Measurements from ENCODE around the gene ODAD4. TPM values are rescaled to one million over a fixed set of nuclear protein-coding genes. Genes with fewer than 3 reads are reported as not detected.

The ODAD4 gene
- total RNA-seq, 1 experiment from 2014 or later: 0.98 TPM

- Histone ChIP-seq H3K4me1 (ENCODE audit: control insufficient read depth in 1 of 2, insufficient read depth in 2 of 2, low read length in 2 of 2) (0 out of 4 replicates have a peak, but pooled peaks cover 0 to 2% of the 10 kb centered on the region in 2 experiments), H3K79me2 (ENCODE audit: insufficient read depth, low read length) (no peaks in the 10 kb centered on the region), H3K4me2 (ENCODE audit: low read length) (no peak overlapping the region), H3K27ac (ENCODE audit: low read depth, low read length) (no peak overlapping the region), H3K27me3 (ENCODE audit: insufficient read depth, low read length) (no peaks in the 10 kb centered on the region), H3K9me2 (ENCODE audit: insufficient read depth) (no peaks in the 10 kb centered on the region), H3K4me3 (replicated peaks in 1 of 2; ENCODE audit: low read depth in 1 of 2, low read length in 2 of 2) (no peak overlapping the region), H3K36me3 (ENCODE audit: control insufficient read depth in 1 of 2, insufficient read depth in 2 of 2, low read length in 2 of 2) (peaks cover 42 to 45% of the 10 kb centered on the region in 2 experiments; a peak in 3 of 4 replicates), H4K20me1 (ENCODE audit: insufficient read depth) (no peaks in the 10 kb centered on the region), H3K9ac (ENCODE audit: low read length) (no peak overlapping the region), H3K9me3 (ENCODE audit: control insufficient read depth in 1 of 2, insufficient read depth in 1 of 2, low read depth in 1 of 2, low read length in 2 of 2) (no peaks in the 10 kb centered on the region), H2AFZ (ENCODE audit: low read depth, low read length, poor library complexity, severe bottlenecking) (no peak overlapping the region)
- no TSS peak for BruUV-seq (replicated peaks)
- DNase-seq (ENCODE audit: low read depth, low spot score): no peak
- intact Hi-C loops (cut with micrococcal nuclease): no loop called here
- CTCF ChIA-PET: no interaction called here
- TF ChIP-seq FOSL1 (IDR thresholded peaks at IDR 0.05; ENCODE audit: low read depth): no peak
- TF ChIP-seq JUND (IDR thresholded peaks at IDR 0.05): no peak
- no peak for TF ChIP-seq SP1 (IDR thresholded peaks at IDR 0.05; ENCODE audit: low read depth)
- TF ChIP-seq RAD21 (IDR thresholded peaks at IDR 0.05; ENCODE audit: low read depth): no peak
- no peak for TF ChIP-seq EGR1 (IDR thresholded peaks at IDR 0.05; ENCODE audit: low read depth)
- no peak for TF ChIP-seq TCF7L2 (IDR thresholded peaks at IDR 0.05; ENCODE audit: borderline replicate concordance, extremely low read depth, insufficient read depth, insufficient read length)
- TF ChIP-seq CEBPB (IDR thresholded peaks at IDR 0.05; ENCODE audit: low read depth): no peak
- TF ChIP-seq, protein P1, sequence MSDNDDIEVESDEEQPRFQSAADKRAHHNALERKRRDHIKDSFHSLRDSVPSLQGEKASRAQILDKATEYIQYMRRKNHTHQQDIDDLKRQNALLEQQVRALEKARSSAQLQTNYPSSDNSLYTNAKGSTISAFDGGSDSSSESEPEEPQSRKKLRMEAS (IDR thresholded peaks at IDR 0.05): no peak
- no peak for TF ChIP-seq ZFX (IDR thresholded peaks at IDR 0.05)
- TF ChIP-seq ATF3 (IDR thresholded peaks at IDR 0.05): no peak
- TF ChIP-seq ZNF274 (IDR thresholded peaks at IDR 0.05; ENCODE audit: low read depth, low read length): no peak
- no peak for TF ChIP-seq SRF (IDR thresholded peaks at IDR 0.05; ENCODE audit: low read depth)
- TF ChIP-seq POLR2AphosphoS5 (IDR thresholded peaks at IDR 0.05; ENCODE audit: low read depth, low read length): no peak
- TF ChIP-seq ELF1 (IDR thresholded peaks at IDR 0.05; ENCODE audit: borderline replicate concordance, low read depth): no peak
- no peak for TF ChIP-seq CTCF (IDR thresholded peaks at IDR 0.05 in 2 of 3, conservative IDR thresholded peaks at IDR 0.05 in 1 of 3; ENCODE audit: borderline replicate concordance in 1 of 3, insufficient read depth in 1 of 3, low read depth in 2 of 3, low read length in 2 of 3)
- TF ChIP-seq SIN3A (IDR thresholded peaks at IDR 0.05; ENCODE audit: low read depth): no peak
- TF ChIP-seq EZH2 (IDR thresholded peaks at IDR 0.05): no peak
- TF ChIP-seq CBX3 (IDR thresholded peaks at IDR 0.05; ENCODE audit: low read depth): no peak
- TF ChIP-seq EZH2phosphoT487 (IDR thresholded peaks at IDR 0.05; ENCODE audit: borderline replicate concordance): no peak
- POLR2A ChIA-PET: no interaction called here
- RAD21 ChIA-PET (ENCODE audit: low non-redundant PET in 1 of 2, low total read pairs in 2 of 2, uncharacterized antibody in 2 of 2, unreplicated experiment in 2 of 2): no interaction called here
- ATAC-seq: no peak
These were observed 45.8 kb downstream of the ODAD4 start for GRCh38 chr17:41976142-41976768.
